LNCAP (cell line): ENCODE results near the gene TMEM245.

ENCODE experiments used
- CTCF ChIP-seq: fragments of 450-650 bp; IDR thresholded peaks from 2 replicates; pipeline ENCODE4 v1.5.1; 2017; ENCODE audit warnings: mild to moderate bottlenecking

Gene TMEM245

GRCh38 chr9:109026306-109026705, 93.4 kb downstream of the TMEM245 start:
- TF ChIP-seq CTCF = no peak

GRCh38 chr9:109022873-109023272, 96.9 kb downstream of the TMEM245 start:
- TF ChIP-seq CTCF = no peak

- TF ChIP-seq CTCF = no peak
Observed at GRCh38 chr9:109020581-109021511, 98.9 kb downstream of the TMEM245 start.

GRCh38 chr9:109020113-109020512, 99.6 kb downstream of the TMEM245 start:
- TF ChIP-seq CTCF = no peak

DNA sequence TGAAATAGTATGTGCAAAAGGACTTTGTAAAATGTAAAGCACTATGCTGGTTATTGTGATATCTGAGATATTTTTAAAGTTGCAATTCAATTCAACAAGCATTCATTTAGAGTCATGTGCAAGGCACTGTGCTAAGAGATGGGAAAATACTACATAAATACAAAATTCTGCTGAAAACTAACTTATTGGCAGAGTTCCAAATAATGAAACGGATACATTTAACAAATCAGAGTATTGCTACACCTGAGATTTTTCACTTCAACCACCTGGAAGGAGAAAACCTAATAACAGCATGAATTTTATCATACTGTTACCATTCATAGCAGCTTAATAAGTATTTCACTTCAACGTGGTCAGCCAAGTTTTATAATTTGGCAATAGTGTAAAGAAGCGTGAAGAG, 100.3 kb downstream of the TMEM245 start:
- TF ChIP-seq CTCF = no peak

- TF ChIP-seq CTCF = no peak
Observed at GRCh38 chr9:109017493-109017892, 102.3 kb downstream of the TMEM245 start.

- TF ChIP-seq CTCF = no peak
Observed at GRCh38 chr9:109017061-109017460, 102.7 kb downstream of the TMEM245 start.

DNA sequence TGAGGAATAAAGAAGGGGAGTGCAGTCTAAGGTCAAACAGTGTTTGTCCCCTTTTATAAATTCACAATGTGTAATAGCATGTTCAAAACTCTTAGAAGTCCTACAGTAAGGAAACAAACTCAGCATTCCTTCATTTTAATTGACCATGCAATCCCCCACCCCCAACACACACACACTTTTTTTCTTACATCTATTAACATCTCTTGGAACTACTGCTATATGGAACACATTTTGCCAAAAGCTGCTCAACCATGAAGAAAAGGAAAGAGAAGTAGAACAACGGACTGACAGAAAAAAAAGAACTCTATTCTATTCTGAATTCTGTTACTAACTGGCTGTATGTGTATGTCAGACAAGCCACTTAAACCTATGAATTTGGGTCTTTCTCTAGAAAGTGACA, 103.6 kb downstream of the TMEM245 start:
- no peak for TF ChIP-seq CTCF
